Measurements from ENCODE around the gene PGD. TPM values are rescaled to one million over a fixed set of nuclear protein-coding genes. Genes with fewer than 3 reads are reported as not detected.
"Not testable (repeated sequence)": the region's sequence is repeated elsewhere in the genome, so short reads cannot be mapped to it uniquely, and the experiment has no call there.

PGD gene
- polyA plus RNA-seq, 1 experiment: 78.3 TPM

DNA sequence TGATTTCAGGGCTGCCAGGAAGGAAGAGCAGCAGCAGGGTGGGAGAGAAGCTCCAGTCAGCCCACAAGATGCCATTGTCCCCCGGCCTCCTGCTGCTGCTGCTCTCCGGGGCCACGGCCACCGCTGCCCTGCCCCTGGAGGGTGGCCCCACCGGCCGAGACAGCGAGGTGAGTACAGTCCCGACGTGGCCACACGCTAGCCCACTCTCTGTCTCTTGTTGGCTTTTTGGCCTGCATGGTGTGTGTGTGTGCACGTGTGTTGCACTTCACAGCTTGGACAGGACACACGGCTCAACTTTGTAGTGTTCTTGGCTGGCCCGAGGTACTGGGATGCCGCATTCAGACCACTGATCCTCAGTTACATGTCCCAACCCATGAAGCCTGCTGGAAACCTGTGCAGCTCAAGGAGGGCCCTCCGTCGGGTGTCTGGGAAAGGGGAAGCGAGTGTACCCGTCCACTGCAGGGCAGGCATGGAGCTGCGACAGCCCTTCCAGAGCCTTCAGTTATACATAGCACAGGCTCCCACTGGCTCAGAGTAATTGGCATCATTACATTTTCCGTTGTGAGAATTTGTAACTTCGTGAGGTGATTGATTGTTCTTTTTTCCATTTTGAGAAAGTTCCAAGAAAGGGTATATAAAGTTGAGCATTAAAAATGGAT is 51.4 kb downstream of the PGD start:
- H3K27me3 ChIP-seq (ENCODE audit: control insufficient read depth, insufficient read depth, low read length): no peaks in the 10 kb centered on the region
- ChIA-PET CTCF (interaction anchor here (1.7 to 1.9 kb wide), 2 partner anchors 19 to 44 kb away, joined by 4 to 6 read pairs; no protein-coding TSS in a partner anchor), POLR2A (no interaction called here)
- H3K36me3 ChIP-seq (ENCODE audit: control insufficient read depth, insufficient read depth, low read length): no peaks in the 10 kb centered on the region
- DNase-seq (ENCODE audit: low read depth): no peak
- H3K4me3 ChIP-seq (ENCODE audit: low read depth, low read length): no peak overlapping the region
- TF ChIP-seq, protein P1, sequence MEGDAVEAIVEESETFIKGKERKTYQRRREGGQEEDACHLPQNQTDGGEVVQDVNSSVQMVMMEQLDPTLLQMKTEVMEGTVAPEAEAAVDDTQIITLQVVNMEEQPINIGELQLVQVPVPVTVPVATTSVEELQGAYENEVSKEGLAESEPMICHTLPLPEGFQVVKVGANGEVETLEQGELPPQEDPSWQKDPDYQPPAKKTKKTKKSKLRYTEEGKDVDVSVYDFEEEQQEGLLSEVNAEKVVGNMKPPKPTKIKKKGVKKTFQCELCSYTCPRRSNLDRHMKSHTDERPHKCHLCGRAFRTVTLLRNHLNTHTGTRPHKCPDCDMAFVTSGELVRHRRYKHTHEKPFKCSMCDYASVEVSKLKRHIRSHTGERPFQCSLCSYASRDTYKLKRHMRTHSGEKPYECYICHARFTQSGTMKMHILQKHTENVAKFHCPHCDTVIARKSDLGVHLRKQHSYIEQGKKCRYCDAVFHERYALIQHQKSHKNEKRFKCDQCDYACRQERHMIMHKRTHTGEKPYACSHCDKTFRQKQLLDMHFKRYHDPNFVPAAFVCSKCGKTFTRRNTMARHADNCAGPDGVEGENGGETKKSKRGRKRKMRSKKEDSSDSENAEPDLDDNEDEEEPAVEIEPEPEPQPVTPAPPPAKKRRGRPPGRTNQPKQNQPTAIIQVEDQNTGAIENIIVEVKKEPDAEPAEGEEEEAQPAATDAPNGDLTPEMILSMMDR (IDR thresholded peaks at IDR 0.05; ENCODE audit: insufficient read depth, low read depth, low read length): no peak

DNA sequence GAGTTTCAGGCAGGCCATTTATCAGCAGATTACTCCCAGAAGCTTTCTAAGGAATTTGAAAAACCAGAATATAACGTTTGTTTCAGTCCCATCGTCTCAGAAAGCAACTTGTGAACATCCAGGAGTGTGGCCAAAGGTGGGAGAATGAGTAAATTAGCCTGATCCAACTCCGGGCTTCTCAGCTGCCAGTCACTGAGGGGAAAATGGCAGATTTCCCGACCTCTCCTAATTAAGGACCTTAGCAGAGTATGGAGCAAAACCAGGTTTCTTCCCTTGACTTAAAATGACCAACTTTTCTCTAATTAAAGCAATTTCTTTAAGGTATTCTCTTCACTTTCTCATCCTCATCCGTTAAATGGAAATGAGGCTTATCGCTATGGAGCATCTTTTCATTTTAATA is 52.0 kb downstream of the PGD start:
- Histone ChIP-seq H3K36me3 (ENCODE audit: control insufficient read depth, insufficient read depth, low read length) (no peaks in the 10 kb centered on the region), H3K27me3 (ENCODE audit: control insufficient read depth, insufficient read depth, low read length) (no peaks in the 10 kb centered on the region), H3K4me3 (ENCODE audit: low read depth, low read length) (no peak overlapping the region)
- no peak for DNase-seq (ENCODE audit: low read depth)
- TF ChIP-seq, protein P1 (IDR thresholded peaks at IDR 0.05; ENCODE audit: insufficient read depth, low read depth, low read length): no peak
- ChIA-PET POLR2A (no interaction called here), CTCF (interaction anchor here (1.7 to 1.9 kb wide), 2 partner anchors 20 to 43 kb away, joined by 4 to 6 read pairs; no protein-coding TSS in a partner anchor)

DNA sequence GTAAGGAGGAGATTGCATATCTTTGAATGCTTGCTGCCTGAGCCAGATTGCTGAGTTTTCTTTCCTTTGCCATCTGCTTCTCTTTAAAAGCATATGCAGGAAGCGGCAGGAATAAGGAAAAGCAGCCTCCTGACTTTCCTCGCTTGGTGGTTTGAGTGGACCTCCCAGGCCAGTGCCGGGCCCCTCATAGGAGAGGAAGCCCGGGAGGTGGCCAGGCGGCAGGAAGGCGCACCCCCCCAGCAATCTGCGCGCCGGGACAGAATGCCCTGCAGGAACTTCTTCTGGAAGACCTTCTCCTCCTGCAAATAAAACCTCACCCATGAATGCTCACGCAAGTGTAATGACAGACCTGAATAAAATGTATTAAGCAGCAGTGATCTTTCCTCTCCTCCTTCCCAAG is 52.4 kb downstream of the PGD start:
- Histone ChIP-seq H3K4me3 (ENCODE audit: low read depth, low read length) (peak overlapping the region; percentile 12; the same call in 1 of the 2 replicates), H3K36me3 (ENCODE audit: control insufficient read depth, insufficient read depth, low read length) (no peaks in the 10 kb centered on the region), H3K27me3 (ENCODE audit: control insufficient read depth, insufficient read depth, low read length) (no peaks in the 10 kb centered on the region)
- DNase-seq (ENCODE audit: low read depth): peak; percentile 78
- TF ChIP-seq, protein P1 (IDR thresholded peaks at IDR 0.05; ENCODE audit: insufficient read depth, low read depth, low read length): no peak
- POLR2A ChIA-PET: no interaction called here
- CTCF ChIA-PET: interaction anchor here (1.2 to 1.7 kb wide), 3 partner anchors 20 to 43 kb away, joined by 4 read pairs; partner anchors contain the start of gene CENPS

DNA sequence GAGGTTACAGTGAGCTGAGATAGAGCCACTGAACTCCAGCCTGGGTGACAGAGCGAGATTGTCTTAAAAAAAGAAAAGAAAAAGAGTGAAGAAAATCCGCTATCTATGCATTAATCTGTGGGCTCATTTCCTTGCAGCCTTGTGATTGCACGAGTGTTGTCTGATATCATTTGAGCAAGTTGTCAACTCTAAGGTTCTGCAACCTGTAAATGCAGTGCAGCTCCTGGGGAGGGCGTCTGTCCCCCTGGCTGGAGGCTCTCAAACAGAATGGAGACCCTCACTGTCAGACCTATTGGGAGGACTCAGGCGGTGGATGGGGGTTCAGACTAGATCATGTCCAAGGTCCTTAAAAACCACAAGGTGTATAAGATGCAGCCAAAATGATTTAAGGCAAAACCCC is 57.2 kb downstream of the PGD start:
- CTCF ChIA-PET: interaction anchor here (1.5 kb wide), 1 partner anchor 39 kb away, joined by 4 read pairs; no protein-coding TSS in a partner anchor
- H3K27me3 ChIP-seq (ENCODE audit: control insufficient read depth, insufficient read depth, low read length): no peaks in the 10 kb centered on the region
- H3K4me3 ChIP-seq (ENCODE audit: low read depth, low read length): no peak overlapping the region
- TF ChIP-seq, protein P1 (IDR thresholded peaks at IDR 0.05; ENCODE audit: insufficient read depth, low read depth, low read length): no peak
- DNase-seq (ENCODE audit: low read depth): no peak
- POLR2A ChIA-PET: interaction anchor here (0.6 kb wide), 1 partner anchor 782 kb away, joined by 4 read pairs; no protein-coding TSS in a partner anchor
- no peaks in the 10 kb centered on the region for H3K36me3 ChIP-seq (ENCODE audit: control insufficient read depth, insufficient read depth, low read length)

DNA sequence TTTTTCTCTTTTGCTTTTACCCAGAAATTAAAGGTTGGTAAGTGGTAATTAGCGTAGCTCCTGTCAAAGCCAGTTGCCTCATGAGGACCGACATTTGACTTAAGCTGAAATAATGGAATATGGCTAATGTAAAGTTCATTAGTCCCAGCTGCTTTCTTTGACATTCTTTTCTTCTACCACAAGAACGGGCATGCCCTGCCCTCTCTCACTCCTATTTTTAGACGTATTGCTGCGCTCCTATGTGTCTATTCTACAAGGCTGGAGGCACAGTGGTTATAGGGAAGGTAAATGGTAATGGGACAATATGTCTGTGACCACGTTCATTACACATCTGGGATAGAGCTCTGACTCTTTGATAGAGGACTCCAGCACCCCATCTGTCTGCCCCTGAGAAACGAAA is 57.8 kb downstream of the PGD start:
- CTCF ChIA-PET: interaction anchor here (1.5 kb wide), 1 partner anchor 39 kb away, joined by 4 read pairs; no protein-coding TSS in a partner anchor
- H3K36me3 ChIP-seq (ENCODE audit: control insufficient read depth, insufficient read depth, low read length): peaks cover 1% of the 10 kb centered on the region; the same call in 1 of the 2 replicates
- TF ChIP-seq, protein P1 (IDR thresholded peaks at IDR 0.05; ENCODE audit: insufficient read depth, low read depth, low read length): no peak
- no peak overlapping the region for H3K4me3 ChIP-seq (ENCODE audit: low read depth, low read length)
- DNase-seq (ENCODE audit: low read depth): no peak
- POLR2A ChIA-PET: interaction anchor here (0.6 kb wide), 1 partner anchor 783 kb away, joined by 4 read pairs; no protein-coding TSS in a partner anchor
- no peaks in the 10 kb centered on the region for H3K27me3 ChIP-seq (ENCODE audit: control insufficient read depth, insufficient read depth, low read length)

DNA sequence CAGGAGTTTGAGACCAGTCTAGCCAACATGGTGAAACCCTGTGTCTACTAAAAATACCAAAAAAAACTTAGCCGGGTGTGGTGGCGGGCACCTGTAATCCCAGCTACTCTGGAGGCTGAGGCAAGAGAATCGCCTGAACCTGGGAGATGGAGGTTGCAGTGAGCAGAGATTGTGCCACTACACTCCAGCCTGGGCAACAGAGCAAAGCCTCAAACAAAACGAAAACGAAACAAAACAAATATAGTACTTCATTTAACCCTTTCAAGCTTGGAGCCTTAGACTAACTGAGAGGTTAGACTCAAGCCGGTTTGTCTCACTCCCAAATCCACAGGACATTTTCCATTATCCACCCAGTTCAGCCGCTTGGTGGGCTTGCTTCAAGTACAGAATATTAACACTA is 58.6 kb downstream of the PGD start:
- H3K27me3 ChIP-seq (ENCODE audit: control insufficient read depth, insufficient read depth, low read length); DNase-seq (ENCODE audit: low read depth); POLR2A ChIA-PET; H3K4me3 ChIP-seq (ENCODE audit: low read depth, low read length); H3K36me3 ChIP-seq (ENCODE audit: control insufficient read depth, insufficient read depth, low read length): not testable (repeated sequence)
- CTCF ChIA-PET: interaction anchor here (0.8 to 1.5 kb wide), 2 partner anchors 37 to 38 kb away, joined by 4 read pairs; no protein-coding TSS in a partner anchor

All from BJ (cell line).